ENCODE results near the gene FBN2. TPM values are rescaled to one million over a fixed set of nuclear protein-coding genes. Genes with fewer than 3 reads are reported as not detected.

FBN2 gene
- polyA plus RNA-seq, 1 donor from 2014 or later, result 1.6 TPM

DNA sequence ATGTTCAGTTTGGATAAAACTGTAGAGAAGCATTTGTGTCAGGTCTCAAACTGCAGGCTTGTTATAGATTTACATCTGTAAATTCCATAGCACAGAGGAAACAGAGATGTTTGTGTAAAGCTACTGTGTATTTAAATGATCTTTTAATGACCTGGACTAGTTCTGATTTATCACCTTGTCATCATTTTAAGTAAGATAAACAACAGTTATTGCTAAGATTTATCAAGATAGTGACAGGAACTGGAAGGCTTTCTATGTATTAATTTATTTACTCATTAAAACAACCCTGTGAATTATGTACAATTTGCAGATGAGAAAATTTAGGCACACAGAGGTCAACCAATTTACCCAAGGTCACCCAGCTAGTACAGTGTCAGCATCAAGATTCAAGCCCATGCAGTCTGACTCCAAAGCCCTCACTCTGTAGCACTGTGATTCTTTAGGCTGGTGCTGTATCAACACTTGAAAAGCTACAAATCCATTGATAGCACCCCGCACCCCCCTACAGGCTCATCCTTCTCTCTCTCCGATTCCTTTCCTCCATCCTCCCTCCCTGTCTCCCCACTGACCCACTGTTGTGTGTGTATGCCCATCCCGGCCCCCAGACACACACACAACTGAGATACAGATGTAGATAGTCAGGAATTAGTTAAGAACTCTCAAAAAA lies 184.5 kb downstream of the FBN2 start:
- H3K9me2 ChIP-seq (ENCODE audit: insufficient read depth, low read length), result no peaks in the 10 kb centered on the region
- H4K20me1 ChIP-seq (ENCODE audit: insufficient read depth), result no peaks in the 10 kb centered on the region
- no peak overlapping the region for H2AFZ ChIP-seq (ENCODE audit: low read depth, low read length)
- H3K9ac ChIP-seq (ENCODE audit: low read length), result no peak overlapping the region
- no peak overlapping the region for H3K4me2 ChIP-seq (ENCODE audit: low read length)
- no peaks in the 10 kb centered on the region for H3F3A ChIP-seq (ENCODE audit: insufficient read depth, low read length, poor library complexity, severe bottlenecking)
- no peaks in the 10 kb centered on the region for H3K27me3 ChIP-seq (ENCODE audit: insufficient read depth, low read depth, low read length)
- TF ChIP-seq REST (IDR thresholded peaks at IDR 0.05; ENCODE audit: borderline replicate concordance), result no peak
- no peak for TF ChIP-seq TAF1 (IDR thresholded peaks at IDR 0.05; ENCODE audit: low read depth)
- TF ChIP-seq EP300 (conservative IDR thresholded peaks at IDR 0.05; ENCODE audit: poor library complexity, severe bottlenecking), result no peak
- no peak for TF ChIP-seq SMC3 (conservative IDR thresholded peaks at IDR 0.05; ENCODE audit: poor library complexity)
- no peak for TF ChIP-seq POLR2AphosphoS5 (IDR thresholded peaks at IDR 0.05)
- no peak overlapping the region for H3K4me3 ChIP-seq (ENCODE audit: low read length)
- no peaks in the 10 kb centered on the region for H3K9me3 ChIP-seq (ENCODE audit: low read length)
- no peak overlapping the region for H3K27ac ChIP-seq (ENCODE audit: low read length)
- H3K36me3 ChIP-seq (ENCODE audit: insufficient read depth, low read length), result no peaks in the 10 kb centered on the region
- no peaks in the 10 kb centered on the region for H3K79me2 ChIP-seq (replicated peaks; ENCODE audit: insufficient read depth, low read length)

- TF ChIP-seq SMC3 (conservative IDR thresholded peaks at IDR 0.05; ENCODE audit: poor library complexity) (no peak), TAF1 (IDR thresholded peaks at IDR 0.05; ENCODE audit: low read depth) (no peak), POLR2AphosphoS5 (IDR thresholded peaks at IDR 0.05) (no peak), RAD21 (conservative IDR thresholded peaks at IDR 0.05) (no peak), EZH2 (IDR thresholded peaks at IDR 0.05; ENCODE audit: borderline replicate concordance, insufficient read depth, low read length, poor library complexity, severe bottlenecking) (no peak)
- TF ChIP-seq, protein P1, sequence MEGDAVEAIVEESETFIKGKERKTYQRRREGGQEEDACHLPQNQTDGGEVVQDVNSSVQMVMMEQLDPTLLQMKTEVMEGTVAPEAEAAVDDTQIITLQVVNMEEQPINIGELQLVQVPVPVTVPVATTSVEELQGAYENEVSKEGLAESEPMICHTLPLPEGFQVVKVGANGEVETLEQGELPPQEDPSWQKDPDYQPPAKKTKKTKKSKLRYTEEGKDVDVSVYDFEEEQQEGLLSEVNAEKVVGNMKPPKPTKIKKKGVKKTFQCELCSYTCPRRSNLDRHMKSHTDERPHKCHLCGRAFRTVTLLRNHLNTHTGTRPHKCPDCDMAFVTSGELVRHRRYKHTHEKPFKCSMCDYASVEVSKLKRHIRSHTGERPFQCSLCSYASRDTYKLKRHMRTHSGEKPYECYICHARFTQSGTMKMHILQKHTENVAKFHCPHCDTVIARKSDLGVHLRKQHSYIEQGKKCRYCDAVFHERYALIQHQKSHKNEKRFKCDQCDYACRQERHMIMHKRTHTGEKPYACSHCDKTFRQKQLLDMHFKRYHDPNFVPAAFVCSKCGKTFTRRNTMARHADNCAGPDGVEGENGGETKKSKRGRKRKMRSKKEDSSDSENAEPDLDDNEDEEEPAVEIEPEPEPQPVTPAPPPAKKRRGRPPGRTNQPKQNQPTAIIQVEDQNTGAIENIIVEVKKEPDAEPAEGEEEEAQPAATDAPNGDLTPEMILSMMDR (IDR thresholded peaks at IDR 0.05; ENCODE audit: poor library complexity, severe bottlenecking), result no peak
- Histone ChIP-seq H3K79me2 (replicated peaks; ENCODE audit: insufficient read depth, low read length) (no peaks in the 10 kb centered on the region), H3K9me2 (ENCODE audit: insufficient read depth, low read length) (no peaks in the 10 kb centered on the region), H3F3A (ENCODE audit: insufficient read depth, low read length, poor library complexity, severe bottlenecking) (no peaks in the 10 kb centered on the region), H3K4me2 (ENCODE audit: low read length) (no peak overlapping the region), H4K20me1 (ENCODE audit: insufficient read depth) (no peaks in the 10 kb centered on the region), H3K9me3 (ENCODE audit: low read length) (no peaks in the 10 kb centered on the region), H3K36me3 (ENCODE audit: insufficient read depth, low read length) (no peaks in the 10 kb centered on the region), H3K27me3 (ENCODE audit: insufficient read depth, low read depth, low read length) (no peaks in the 10 kb centered on the region), H3K27ac (ENCODE audit: low read length) (no peak overlapping the region), H2AFZ (ENCODE audit: low read depth, low read length) (no peak overlapping the region), H3K4me3 (ENCODE audit: low read length) (no peak overlapping the region), H3K9ac (ENCODE audit: low read length) (no peak overlapping the region)
Measured at GRCh38 chr5:128350705-128351104, 187.3 kb downstream of the FBN2 start.
